GM12801 (cell line): ENCODE results near the gene BFSP1.

ENCODE experiments used
- CTCF ChIP-seq: IDR thresholded peaks from one replicate; pipeline ENCODE4 v1.5.1; 2011; ENCODE audit warnings: control low read depth; ENCODE audit not compliant: insufficient read length; ENCODE audit errors: extremely low read depth

BFSP1 gene

GRCh38 chr20:17562804-17563305 is 31.7 kb upstream of the BFSP1 start:
- TF ChIP-seq CTCF: no peak

DNA sequence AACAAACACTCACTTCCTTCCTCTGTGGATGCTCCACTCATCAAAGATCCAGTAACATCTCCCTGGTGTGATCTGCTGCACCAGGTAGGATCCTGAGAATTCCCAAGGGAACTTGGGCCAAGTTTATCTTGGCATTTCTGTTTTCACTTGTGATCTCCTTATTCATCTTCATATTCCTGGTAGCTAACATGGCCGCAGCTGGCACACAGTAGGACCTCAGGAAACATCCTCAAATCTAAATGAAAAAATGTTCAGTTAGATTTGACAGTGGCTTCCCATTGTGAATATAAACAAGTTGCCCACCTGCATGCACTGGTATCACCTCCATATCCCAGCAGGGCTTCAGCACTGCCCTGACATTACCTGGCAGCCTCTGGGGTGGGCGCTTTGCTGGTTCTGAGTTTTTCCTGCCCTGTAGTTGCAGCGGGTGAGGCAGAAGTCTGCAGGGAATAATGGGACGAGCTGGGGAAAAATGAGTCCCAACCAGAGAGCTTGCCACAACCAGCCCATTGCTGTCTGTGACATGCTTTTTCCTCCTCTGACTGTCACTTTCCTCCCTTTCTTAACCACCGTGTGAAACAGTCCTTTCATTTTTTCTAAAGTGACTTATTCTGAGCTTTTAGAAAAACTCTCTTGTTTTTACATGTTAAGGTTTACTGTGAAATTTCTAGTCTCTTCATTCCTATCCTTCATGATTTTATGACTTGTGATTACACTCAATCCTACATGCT is 29.3 kb upstream of the BFSP1 start:
- TF ChIP-seq CTCF: no peak

GRCh38 chr20:17559338-17559737 is 28.2 kb upstream of the BFSP1 start:
- no peak for TF ChIP-seq CTCF

- no peak for TF ChIP-seq CTCF
Measured at GRCh38 chr20:17558941-17559304, 27.7 kb upstream of the BFSP1 start.

DNA sequence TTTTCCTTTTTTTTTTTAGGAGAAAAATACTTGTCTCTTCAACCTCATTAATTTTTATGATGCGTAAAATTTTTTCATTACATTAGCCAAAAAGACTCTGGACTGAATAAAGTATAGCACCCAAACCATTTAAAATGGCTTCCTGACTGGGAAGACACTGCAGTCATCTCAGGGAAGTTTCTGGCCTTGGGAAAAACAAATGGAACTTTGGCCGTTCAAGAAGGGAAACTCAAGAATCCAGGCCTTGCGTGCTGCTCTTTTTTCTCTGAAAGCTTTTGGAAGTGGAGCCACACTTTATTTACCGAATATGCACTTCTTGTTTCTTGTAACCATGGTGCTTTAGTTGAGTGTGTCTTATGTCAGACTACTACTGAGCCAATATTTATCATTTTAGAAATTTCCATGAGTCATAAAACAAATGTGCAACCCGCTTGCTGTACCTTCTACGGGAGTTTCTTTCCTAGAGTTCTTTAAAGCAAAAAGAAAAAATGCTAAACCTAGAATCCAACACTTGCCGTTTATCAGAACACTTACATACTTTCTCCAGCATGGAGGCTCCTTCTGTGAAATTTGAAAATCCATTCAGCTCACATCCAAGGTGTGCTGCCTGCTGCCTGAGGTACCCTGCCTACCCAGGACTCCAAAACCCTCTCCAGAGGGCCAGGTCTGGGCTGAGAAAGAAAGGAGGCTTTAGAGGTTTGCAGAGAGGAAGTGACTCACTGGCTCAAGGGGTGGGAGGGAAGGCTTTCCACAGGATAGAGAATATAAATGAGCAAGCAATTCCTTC is 27.2 kb upstream of the BFSP1 start:
- no peak for TF ChIP-seq CTCF

GRCh38 chr20:17557675-17558006 is 26.5 kb upstream of the BFSP1 start:
- TF ChIP-seq CTCF: no peak

DNA sequence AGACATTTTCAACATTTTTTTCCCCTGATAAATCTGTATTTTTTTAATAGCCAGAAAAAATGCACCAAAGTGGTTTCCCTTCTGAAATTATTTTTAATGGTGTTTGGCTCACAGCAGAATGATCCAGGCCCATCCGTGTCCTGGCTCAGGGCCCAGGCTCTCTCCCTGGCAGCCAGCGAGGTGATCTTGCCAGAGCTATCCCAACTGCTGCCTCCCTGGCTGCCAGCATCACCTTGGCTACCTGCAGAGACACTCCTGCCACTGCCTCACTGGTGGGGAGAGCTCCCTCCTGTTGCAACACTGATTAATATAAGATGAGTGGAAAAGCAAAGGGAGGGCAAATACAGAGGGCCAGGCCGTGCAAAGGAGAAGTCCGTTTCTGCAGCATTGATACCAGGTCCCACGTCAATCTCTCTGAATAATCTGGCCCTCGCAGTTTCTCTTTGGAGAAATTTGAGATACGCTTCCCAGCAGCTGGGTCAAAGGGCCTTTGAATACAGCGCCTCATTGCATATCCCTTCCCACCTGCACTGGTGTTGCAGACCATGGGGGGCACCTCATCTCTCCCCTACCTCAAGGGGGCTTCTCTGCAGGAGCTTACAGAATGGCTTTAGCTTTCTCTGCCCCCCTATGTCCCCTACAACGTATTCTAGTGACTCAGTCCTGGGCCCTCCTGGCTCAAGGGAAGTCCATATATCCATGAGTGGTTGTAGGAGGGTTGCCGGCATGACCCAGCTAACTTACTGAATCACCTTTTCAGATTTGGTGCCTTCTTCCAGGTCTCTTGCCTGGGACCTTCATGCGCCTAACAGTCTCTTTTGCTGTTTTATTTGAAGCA is 25.9 kb upstream of the BFSP1 start:
- no peak for TF ChIP-seq CTCF
